Hematopoietic multipotent progenitor cell treated with erythropoietin and hydrocortisone succinate and interleukin-3 and kit ligand, for 15 days (in vitro differentiated cells): ENCODE results near the gene NFE2L3.
A peak's percentile ranks its signal among the peaks of the same experiment; 100 is the strongest.

Experiments used
- DNase-seq: peaks from one replicate; pipeline ENCODE4 v3.0.0-alpha.2; 2015; ENCODE audit warnings: low spot score

The NFE2L3 gene

GRCh38 chr7:26200444-26201246 lies 48.6 kb downstream of the NFE2L3 start, which contains the start of gene HNRNPA2B1:
Gene HNRNPA2B1, minus strand, starts transcription at chr7:26200746. Its CDS starts 169 bp downstream, at chr7:26200577.
- peak; percentile 98 for DNase-seq

GRCh38 chr7:26201247-26202018 lies 49.4 kb downstream of the NFE2L3 start, which contains the start of gene CBX3:
Gene CBX3, plus strand, starts transcription at chr7:26201745. Its CDS starts 1,254 bp downstream, at chr7:26202999.
- DNase-seq: peak; percentile 82

GRCh38 chr7:26202019-26202990 lies 50.3 kb downstream of the NFE2L3 start:
- DNase-seq: peak; percentile 29

- peak; percentile 32 for DNase-seq
Measured at GRCh38 chr7:26203016-26203415, 51.0 kb downstream of the NFE2L3 start.

- no peak for DNase-seq
Measured at GRCh38 chr7:26208040-26208439, 56.0 kb downstream of the NFE2L3 start.

- DNase-seq: no peak
Measured at GRCh38 chr7:26212921-26213718, 61.1 kb downstream of the NFE2L3 start.

- DNase-seq: no peak
Measured at GRCh38 chr7:26213807-26214515, 62.0 kb downstream of the NFE2L3 start.

GRCh38 chr7:26216049-26216448 lies 64.1 kb downstream of the NFE2L3 start:
- DNase-seq: no peak

GRCh38 chr7:26224359-26224758 lies 72.4 kb downstream of the NFE2L3 start:
- DNase-seq: no peak

- DNase-seq: no peak
Measured at GRCh38 chr7:26227987-26228386, 76.0 kb downstream of the NFE2L3 start.

- DNase-seq: no peak
Measured at GRCh38 chr7:26233902-26234511, 82.0 kb downstream of the NFE2L3 start.
